ENCODE data around the gene TRMT44. TPM values are rescaled to one million over a fixed set of nuclear protein-coding genes. Genes with fewer than 3 reads are reported as not detected.

Gene TRMT44
- total RNA-seq, 2 donors from 2014 or later: 35.2 to 63.9 TPM

- whole genome bisulfite sequencing: 74% methylated on average over 9 of the region's 9 CpGs
- no peaks in the 10 kb centered on the region for H3K4me1 ChIP-seq (replicated peaks)
- TF ChIP-seq, protein P1, sequence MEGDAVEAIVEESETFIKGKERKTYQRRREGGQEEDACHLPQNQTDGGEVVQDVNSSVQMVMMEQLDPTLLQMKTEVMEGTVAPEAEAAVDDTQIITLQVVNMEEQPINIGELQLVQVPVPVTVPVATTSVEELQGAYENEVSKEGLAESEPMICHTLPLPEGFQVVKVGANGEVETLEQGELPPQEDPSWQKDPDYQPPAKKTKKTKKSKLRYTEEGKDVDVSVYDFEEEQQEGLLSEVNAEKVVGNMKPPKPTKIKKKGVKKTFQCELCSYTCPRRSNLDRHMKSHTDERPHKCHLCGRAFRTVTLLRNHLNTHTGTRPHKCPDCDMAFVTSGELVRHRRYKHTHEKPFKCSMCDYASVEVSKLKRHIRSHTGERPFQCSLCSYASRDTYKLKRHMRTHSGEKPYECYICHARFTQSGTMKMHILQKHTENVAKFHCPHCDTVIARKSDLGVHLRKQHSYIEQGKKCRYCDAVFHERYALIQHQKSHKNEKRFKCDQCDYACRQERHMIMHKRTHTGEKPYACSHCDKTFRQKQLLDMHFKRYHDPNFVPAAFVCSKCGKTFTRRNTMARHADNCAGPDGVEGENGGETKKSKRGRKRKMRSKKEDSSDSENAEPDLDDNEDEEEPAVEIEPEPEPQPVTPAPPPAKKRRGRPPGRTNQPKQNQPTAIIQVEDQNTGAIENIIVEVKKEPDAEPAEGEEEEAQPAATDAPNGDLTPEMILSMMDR (IDR thresholded peaks at IDR 0.05): no peak
- no peak for TF ChIP-seq POLR2AphosphoS5 (IDR thresholded peaks at IDR 0.05)
- TF ChIP-seq POLR2A (IDR thresholded peaks at IDR 0.05): no peak
- intact Hi-C loops (cut with DNase I): no loop called here
- no peaks in the 10 kb centered on the region for H3K27me3 ChIP-seq (replicated peaks; ENCODE audit: insufficient read depth)
- peaks cover 0 to 9% of the 10 kb centered on the region in 2 donors for H3K36me3 ChIP-seq
- no peaks in the 10 kb centered on the region for H3K9me3 ChIP-seq
- DNase-seq (ENCODE audit: low spot score): no peak
- no peak overlapping the region for H3K27ac ChIP-seq
- no peak overlapping the region for H3K4me3 ChIP-seq
These were observed 30.4 kb upstream of the TRMT44 start for GRCh38 chr4:8410066-8410625.

DNA sequence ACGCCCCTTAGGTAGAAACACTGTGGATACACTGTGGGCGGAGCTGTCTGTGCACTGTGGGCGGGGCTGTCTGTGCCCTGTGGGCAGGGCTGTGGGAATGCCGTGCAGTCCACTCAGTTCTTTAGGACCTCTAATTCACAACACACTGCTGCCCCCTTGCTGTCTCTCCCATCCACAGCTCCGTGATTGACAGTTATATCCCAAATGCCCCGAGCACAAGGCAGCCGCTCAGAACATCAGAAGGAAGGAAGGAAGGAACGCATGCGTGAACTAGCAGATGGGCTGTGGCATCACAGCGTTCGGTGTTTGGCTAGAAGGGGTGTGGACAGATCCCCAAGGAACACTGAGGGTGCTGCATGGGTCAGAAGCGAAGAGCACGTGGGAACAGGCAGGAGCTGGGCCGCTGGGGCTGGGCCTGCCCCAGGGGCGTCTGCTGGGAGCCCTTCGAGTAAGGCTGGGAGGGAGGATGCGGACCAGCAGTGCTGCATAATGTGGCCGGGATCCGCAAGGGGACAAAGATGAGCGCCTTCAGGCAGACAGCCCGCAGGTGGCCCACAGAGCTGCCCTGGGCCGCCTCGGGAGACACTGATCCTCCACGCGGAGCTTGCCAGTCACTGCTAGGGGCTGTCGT is 29.8 kb upstream of the TRMT44 start:
- no peak overlapping the region for H3K4me3 ChIP-seq
- DNase-seq (ENCODE audit: low spot score): peak; percentile 42
- peaks cover 0 to 3% of the 10 kb centered on the region in 2 donors for H3K36me3 ChIP-seq
- H3K9me3 ChIP-seq: no peaks in the 10 kb centered on the region
- TF ChIP-seq POLR2A (IDR thresholded peaks at IDR 0.05) (no peak), POLR2AphosphoS5 (IDR thresholded peaks at IDR 0.05) (no peak)
- TF ChIP-seq, protein P1 (IDR thresholded peaks at IDR 0.05): peak in 1 of 4 experiments; percentile 35
- intact Hi-C loops (cut with DNase I): no loop called here
- no peaks in the 10 kb centered on the region for H3K27me3 ChIP-seq (replicated peaks; ENCODE audit: insufficient read depth)
- no peak overlapping the region for H3K27ac ChIP-seq
- H3K4me1 ChIP-seq (replicated peaks): no peaks in the 10 kb centered on the region
- WGBS: 60% methylated on average over 26 of the region's 26 CpGs

- H3K27ac ChIP-seq: no peak overlapping the region
These were observed 29.0 kb upstream of the TRMT44 start for GRCh38 chr4:8411351-8412180.

GRCh38 chr4:8412288-8412687 is 28.3 kb upstream of the TRMT44 start:
- Histone ChIP-seq H3K27ac (no peak overlapping the region), H3K4me1 (replicated peaks) (no peaks in the 10 kb centered on the region), H3K4me3 (no peak overlapping the region), H3K27me3 (replicated peaks; ENCODE audit: insufficient read depth) (no peaks in the 10 kb centered on the region), H3K9me3 (no peaks in the 10 kb centered on the region), H3K36me3 (no peaks in the 10 kb centered on the region)
- 92% methylated on average over 5 of the region's 5 CpGs for WGBS
- TF ChIP-seq POLR2A (IDR thresholded peaks at IDR 0.05) (no peak), POLR2AphosphoS5 (IDR thresholded peaks at IDR 0.05) (no peak)
- TF ChIP-seq, protein P1 (IDR thresholded peaks at IDR 0.05): no peak
- no peak for DNase-seq (ENCODE audit: low spot score)
- intact Hi-C loops (cut with DNase I): no loop called here

More at GRCh38 chr4:8411351-8412180, 29.0 kb upstream of the TRMT44 start:
- no peaks in the 10 kb centered on the region for H3K27me3 ChIP-seq (replicated peaks; ENCODE audit: insufficient read depth)
- TF ChIP-seq POLR2AphosphoS5 (IDR thresholded peaks at IDR 0.05): no peak
- TF ChIP-seq, protein P1 (IDR thresholded peaks at IDR 0.05): no peak
- no peak for TF ChIP-seq POLR2A (IDR thresholded peaks at IDR 0.05)
- H3K4me3 ChIP-seq: no peak overlapping the region
- intact Hi-C loops (cut with DNase I): no loop called here
- H3K36me3 ChIP-seq: no peaks in the 10 kb centered on the region
- H3K4me1 ChIP-seq (replicated peaks): no peaks in the 10 kb centered on the region
- WGBS: 87% methylated on average over 13 of the region's 13 CpGs
- H3K9me3 ChIP-seq: no peaks in the 10 kb centered on the region
- DNase-seq (ENCODE audit: low spot score): no peak

Measured in prostate gland (tissue), 2 donors.